HG02571 (cell line): Measurements from ENCODE around the gene STARD3.

ENCODE experiments used
- ATAC-seq: cut with Tn5 transposase; IDR thresholded peaks from one replicate; pipeline ENCODE4 v1.9.1; 2021; ENCODE audit warnings: mild to moderate bottlenecking, moderate library complexity; ENCODE audit not compliant: unreplicated experiment

Gene STARD3

GRCh38 chr17:39634384-39634871, 2.5 kb upstream of the STARD3 start:
- no peak for ATAC-seq

GRCh38 chr17:39635614-39636176, 1.2 kb upstream of the STARD3 start:
- ATAC-seq, result no peak

- peak; percentile 6 for ATAC-seq
Measured at GRCh38 chr17:39636587-39636926, 387 bp upstream of the STARD3 start.

DNA sequence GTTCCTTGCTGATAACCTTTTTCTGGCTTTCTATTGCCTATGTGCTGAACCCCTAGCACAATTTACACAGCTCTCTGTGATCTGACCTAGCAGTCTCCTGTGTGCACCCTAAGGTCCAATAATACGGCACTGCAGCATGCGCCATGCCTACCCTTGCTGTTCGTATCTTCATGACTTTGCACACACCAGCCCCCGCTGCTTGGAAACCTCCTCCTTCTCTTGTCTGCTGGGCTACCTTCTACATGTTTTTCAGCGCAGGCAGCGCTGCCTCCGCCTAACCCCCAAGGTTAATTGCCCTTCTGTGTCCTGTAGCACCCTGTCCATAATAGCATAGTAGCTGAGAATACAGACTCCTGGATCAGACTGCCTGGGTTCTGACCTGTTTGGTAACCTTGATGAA, 1.4 kb downstream of the STARD3 start:
- no peak for ATAC-seq

GRCh38 chr17:39639043-39639442, 2.1 kb downstream of the STARD3 start:
- no peak for ATAC-seq

GRCh38 chr17:39639566-39640458, 2.9 kb downstream of the STARD3 start:
- no peak for ATAC-seq

GRCh38 chr17:39640591-39641031, 3.7 kb downstream of the STARD3 start:
- no peak for ATAC-seq

DNA sequence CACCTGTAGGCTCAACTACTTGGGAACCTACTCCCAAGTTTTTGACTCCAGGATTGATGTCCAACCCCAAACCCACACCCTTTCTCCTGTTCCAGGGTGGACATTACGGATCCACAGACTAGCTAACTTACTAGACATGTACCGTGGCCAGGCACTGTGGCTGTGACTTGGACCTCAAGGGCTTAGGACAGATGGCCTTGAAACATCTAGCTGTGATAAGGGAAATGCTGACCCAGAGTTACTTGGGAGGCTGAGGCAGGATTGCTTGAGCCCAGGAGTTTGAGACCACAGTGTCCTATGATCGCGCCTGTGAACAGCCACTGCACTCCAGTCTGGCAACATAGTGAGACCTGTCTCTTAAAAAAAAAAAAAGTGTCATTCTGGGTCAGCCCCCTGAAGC, 4.2 kb downstream of the STARD3 start:
- no peak for ATAC-seq

- no peak for ATAC-seq
Measured at GRCh38 chr17:39641883-39642282, 4.9 kb downstream of the STARD3 start.

GRCh38 chr17:39642291-39643074, 5.5 kb downstream of the STARD3 start:
- no peak for ATAC-seq

DNA sequence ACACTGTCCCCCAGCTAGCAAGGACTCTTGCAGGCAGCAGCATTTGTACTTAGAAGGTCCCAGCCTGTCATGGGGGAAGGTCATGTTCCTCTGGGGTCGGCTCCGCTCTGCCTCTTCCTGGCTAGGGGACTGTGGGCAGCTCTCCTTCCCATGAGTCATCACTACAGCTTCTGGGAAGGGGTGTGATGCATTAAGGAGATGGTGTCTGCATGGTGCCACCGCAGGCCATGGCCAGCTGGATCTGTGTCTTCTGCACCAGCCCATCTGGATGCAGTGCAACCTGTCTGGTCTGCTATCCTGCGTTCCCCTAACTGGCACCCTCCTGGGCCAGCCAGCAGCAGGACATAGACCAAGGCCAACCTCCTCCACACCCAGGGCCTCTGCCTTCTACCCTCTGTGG, 6.3 kb downstream of the STARD3 start:
- ATAC-seq, result no peak

DNA sequence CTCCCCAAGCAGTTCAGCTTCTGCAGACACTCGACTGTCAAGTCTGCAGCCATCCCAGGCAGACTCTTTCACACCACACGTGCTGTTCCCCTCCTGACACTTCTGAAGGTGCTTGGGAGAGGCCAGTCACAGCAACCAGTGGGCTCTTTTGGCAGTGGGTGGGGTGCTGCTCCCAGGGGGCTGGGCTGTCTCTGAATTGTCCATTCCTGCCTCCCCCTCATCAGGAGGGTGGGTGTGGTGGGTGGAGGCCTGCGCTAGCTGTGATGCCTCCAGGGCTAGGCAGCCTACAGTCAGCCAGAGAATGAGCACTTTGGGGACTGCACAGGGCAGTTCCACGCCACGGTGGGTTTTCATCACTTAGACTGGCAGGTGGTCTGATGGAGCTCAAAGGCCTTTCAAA, 10.3 kb downstream of the STARD3 start:
- no peak for ATAC-seq

DNA sequence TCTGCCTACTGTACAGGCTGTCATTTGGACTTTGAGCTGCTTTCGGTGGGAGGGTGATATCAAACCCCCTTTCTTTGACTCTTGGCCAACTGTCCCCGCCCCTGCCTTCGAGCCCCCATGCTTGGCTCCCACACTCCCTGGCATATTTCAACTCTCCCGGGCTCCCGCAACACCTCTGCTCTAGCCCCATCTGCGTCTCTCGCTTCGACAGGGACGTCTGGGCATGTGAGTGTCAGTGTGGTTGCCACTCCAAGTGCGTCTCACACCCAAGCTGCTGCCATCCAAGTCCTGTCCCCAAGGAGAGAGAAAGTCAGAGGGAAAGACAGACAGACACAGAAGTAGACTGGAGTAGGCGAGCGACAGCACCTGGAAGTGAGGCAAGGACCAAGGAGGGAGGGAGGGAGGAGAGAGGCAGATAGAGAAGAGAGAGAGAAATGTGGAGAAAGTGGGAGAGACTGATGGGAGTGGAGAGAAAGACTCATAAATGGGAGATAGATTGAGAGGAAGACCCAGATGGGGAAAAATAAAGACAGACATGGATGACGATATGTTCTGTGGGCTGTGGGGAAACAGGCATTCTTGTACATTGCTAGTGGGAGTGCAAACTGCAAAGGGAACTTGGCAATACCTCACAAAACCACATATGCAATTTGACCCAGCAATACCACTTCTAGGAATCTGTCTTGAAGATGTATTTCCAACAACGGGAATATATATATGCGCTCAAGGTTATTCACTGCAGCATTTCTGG, 11.8 kb downstream of the STARD3 start:
- ATAC-seq, result no peak

GRCh38 chr17:39650121-39650579, 13.2 kb downstream of the STARD3 start:
- ATAC-seq, result no peak

DNA sequence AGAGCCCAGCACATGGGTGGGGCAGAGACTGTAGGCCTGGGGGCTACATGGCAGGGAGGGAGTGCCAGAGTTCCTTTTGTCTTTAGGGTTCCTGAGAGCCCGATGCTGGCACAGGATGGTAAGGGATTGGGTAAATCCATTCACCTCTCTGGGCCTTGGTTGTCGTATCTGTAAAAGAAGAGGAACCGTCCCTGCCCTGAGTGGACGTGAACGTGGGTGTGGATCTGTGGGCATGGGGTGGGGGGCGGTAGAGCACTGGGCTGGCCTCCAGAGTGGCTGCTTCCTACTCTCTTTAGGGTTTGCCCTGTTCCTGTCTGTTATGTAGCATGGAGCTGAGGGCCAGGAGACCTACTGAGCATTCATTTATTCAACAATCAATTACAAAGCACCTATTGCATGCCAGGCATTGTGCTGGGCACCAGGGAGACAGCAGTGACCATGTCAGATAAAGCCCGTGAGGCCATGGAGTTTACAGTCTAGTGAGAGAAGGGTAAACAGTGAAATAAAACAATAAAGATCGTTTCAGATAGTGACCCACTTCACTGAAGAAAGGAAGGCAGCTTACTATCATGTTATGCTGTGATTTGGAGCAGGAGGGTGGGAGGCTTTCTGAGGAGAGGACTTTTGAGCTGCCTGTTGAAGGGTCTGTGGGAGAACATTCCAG, 15.1 kb downstream of the STARD3 start:
- no peak for ATAC-seq

DNA sequence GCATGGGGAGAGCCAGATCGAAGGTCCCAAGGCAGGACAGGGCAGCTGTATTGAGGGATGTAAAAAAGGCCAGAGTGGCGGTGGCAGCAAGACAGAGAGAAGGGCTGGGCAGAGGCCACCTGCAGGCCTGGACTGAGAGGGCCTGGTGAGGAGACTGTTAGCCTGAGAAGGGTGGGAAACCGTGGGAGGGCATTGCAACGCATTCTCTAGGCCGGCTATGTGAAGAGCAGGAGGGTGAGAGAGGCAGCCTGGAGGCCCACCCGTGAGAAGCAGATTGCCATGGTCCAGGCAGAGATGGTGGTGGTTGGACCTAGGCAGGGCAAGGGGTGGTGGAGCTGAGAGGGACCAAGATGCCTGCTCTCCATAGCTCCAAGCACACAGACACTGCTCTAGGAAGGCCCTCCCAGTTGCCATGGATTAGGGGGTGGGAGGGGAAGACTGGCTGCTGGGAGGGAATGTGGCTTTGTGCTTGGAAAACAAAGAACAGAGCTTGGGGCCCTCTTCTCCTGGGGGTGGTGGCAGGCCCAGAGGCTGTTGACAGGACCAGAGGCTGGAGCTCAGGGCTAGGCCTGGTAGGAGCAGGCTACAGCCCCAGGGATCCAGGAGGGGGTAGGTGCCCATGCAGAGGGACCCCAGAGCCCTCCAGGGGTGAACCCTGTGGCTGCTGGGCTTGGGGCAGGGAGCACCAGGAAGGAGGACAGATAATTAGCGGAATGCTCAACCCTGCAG, 15.8 kb downstream of the STARD3 start:
- no peak for ATAC-seq

DNA sequence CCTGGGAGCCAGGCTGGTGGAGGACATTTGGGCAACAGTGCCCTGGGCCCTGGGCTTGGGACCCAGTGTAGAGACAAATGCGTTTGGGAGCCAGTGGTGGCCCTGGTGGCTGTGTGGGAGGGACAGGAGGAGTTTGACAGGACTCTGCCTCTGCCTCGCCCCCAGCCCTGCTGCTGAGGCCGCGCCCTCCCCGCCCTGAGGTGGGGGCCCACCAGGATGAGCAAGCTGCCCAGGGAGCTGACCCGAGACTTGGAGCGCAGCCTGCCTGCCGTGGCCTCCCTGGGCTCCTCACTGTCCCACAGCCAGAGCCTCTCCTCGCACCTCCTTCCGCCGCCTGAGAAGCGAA, 16.3 kb downstream of the STARD3 start:
- no peak for ATAC-seq

- ATAC-seq, result no peak
Measured at GRCh38 chr17:39653662-39654331, 16.9 kb downstream of the STARD3 start.

DNA sequence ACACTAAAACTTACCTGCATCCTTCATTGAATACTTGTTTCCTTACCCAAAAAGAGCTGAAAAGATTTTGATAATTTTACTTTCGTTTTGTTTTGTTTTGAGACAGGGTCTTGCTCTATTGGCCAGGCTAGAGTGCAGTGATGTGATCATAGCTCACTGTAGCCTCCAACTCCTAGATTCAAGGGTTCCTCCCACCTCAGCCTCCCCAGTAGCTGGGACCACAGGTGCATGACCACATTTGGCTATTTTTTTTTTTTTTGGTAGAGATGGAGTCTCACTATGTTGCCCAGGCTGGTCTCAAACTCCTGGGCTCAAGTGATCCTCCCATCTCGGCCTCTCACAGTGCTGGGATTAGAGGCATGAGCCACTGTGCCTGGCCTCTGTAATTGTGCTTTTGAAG, 18.2 kb downstream of the STARD3 start:
- ATAC-seq, result no peak
